ENCODE data around the gene CRNKL1. TPM values are rescaled to one million over a fixed set of nuclear protein-coding genes. Genes with fewer than 3 reads are reported as not detected.

The CRNKL1 gene
- total and polyA plus RNA-seq, 8 donors: 7.3 to 43.2 (median 18.3) TPM

DNA sequence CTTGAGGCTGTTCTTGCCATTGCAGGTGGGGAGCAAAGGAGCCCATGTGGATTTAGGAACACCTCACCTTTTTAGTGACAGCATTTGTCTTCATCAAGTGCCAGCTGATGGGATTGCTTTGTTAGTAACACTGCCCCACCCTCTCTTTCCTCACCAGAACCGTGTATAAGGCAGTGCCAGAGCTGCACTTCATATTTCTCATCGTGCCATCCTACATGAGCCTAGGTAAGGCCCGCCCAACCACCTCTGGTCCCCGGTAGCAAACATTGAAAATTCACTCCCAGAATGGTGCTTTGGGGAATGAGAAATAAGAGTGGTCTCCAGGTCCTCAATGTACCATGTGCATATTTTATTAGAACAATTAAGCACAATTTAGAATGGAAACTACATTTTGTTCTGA lies 22.8 kb upstream of the CRNKL1 start:
- H3K4me3 ChIP-seq: no peak overlapping the region
- no peaks in the 10 kb centered on the region for H3K9me3 ChIP-seq
- no peak for DNase-seq
- WGBS, 5 donors: 77 to 87% (median 83%) methylated on average over 4 of the region's 4 CpGs
- H3K4me1 ChIP-seq: peaks cover 0 to 7% (median 0%) of the 10 kb centered on the region in 4 donors
- intact Hi-C loops (cut with DNase I; ENCODE audit: low total_unique reads): no loop called here
- no peak overlapping the region for H3K27ac ChIP-seq
- TF ChIP-seq EP300 (IDR thresholded peaks at IDR 0.05) (no peak), POLR2AphosphoS5 (IDR thresholded peaks at IDR 0.05) (no peak), POLR2A (IDR thresholded peaks at IDR 0.05) (no peak)
- TF ChIP-seq, protein P1, sequence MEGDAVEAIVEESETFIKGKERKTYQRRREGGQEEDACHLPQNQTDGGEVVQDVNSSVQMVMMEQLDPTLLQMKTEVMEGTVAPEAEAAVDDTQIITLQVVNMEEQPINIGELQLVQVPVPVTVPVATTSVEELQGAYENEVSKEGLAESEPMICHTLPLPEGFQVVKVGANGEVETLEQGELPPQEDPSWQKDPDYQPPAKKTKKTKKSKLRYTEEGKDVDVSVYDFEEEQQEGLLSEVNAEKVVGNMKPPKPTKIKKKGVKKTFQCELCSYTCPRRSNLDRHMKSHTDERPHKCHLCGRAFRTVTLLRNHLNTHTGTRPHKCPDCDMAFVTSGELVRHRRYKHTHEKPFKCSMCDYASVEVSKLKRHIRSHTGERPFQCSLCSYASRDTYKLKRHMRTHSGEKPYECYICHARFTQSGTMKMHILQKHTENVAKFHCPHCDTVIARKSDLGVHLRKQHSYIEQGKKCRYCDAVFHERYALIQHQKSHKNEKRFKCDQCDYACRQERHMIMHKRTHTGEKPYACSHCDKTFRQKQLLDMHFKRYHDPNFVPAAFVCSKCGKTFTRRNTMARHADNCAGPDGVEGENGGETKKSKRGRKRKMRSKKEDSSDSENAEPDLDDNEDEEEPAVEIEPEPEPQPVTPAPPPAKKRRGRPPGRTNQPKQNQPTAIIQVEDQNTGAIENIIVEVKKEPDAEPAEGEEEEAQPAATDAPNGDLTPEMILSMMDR (IDR thresholded peaks at IDR 0.05): no peak
- peaks cover 0 to 18% (median 0%) of the 10 kb centered on the region in 3 donors for H3K27me3 ChIP-seq
- no peaks in the 10 kb centered on the region for H3K36me3 ChIP-seq

DNA sequence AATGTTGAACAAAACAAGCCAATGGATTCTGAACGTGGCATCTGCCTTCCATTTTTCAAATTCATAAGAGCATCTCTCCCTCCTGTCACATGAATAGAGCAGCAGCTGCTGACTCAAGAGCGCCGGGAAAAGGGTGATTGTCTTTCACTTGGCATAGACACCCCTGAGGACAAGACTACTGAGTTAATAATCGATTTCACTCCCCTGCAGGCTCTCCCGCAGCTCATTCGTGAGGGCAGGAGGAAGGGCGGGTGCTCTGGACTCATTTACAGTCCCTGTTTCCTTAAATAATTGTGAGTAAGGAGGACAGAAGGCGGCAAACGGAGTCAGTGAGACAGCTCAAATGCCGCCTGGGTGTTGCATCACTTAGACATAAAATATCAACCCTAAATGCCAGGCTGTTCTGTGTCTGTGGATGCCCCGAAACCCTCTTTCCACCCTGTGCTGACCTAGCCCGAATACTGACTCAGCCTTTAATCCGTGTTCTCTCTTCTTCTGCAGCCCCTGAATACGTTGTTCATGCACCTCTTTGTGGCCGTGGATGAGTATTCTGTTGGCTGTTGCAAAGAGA lies 21.6 kb upstream of the CRNKL1 start:
- H3K27ac ChIP-seq: no peak overlapping the region
- H3K4me1 ChIP-seq: peaks cover 0 to under 1% (median 0%) of the 10 kb centered on the region in 4 donors
- H3K9me3 ChIP-seq: no peaks in the 10 kb centered on the region
- no peak for DNase-seq
- 52 to 65% (median 58%) methylated on average over 15 of the region's 15 CpGs for WGBS, 5 donors
- H3K27me3 ChIP-seq: peaks cover 0 to 18% (median 0%) of the 10 kb centered on the region in 3 donors
- intact Hi-C loops (cut with DNase I; ENCODE audit: low total_unique reads): no loop called here
- no peak for TF ChIP-seq POLR2AphosphoS5 (IDR thresholded peaks at IDR 0.05)
- TF ChIP-seq POLR2A (IDR thresholded peaks at IDR 0.05): no peak
- TF ChIP-seq EP300 (IDR thresholded peaks at IDR 0.05): no peak
- TF ChIP-seq, protein P1 (IDR thresholded peaks at IDR 0.05): no peak
- no peak overlapping the region for H3K4me3 ChIP-seq
- H3K36me3 ChIP-seq: no peaks in the 10 kb centered on the region

DNA sequence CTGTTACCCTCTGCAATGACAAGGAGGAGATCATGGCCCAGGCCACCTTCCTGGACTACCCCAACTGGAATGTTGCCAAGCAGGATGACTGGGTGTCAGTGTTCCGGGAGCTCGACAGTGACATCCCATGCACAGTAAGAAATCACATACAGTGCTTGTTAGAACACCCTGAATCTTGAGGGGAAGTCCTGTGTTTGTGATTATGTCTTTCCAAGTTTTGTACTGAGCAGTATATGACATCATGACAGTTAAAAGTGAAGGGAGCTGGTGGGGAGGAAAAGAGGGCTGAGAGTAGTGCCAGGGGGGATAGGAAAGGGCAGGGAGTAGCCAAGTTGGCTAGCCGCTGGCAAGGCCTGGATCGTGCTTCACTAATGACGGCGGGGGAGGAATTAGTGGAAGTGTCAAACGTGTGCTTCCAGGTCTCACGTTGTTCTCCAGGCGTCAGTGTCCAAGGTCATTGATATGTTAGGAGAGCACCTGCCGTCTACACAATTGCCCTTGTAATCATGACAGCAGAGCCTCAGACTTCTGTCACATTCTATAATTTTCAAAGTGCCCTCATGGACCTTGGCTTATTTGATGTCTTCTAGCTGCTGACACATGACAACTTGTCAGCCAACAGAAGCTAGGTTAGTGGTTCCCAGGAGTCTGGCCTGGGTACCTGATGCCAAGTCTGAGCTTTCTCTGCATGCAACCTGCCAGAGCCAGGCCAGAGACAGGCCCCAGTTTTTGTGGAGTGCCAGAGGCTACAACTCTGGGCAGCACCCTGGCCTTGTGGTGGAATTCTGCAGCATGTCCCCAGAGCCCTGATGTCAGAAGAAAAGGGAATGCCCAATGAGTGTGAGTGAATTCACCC lies 18.8 kb upstream of the CRNKL1 start:
- Histone ChIP-seq H3K4me1 (no peaks in the 10 kb centered on the region), H3K27ac (no peak overlapping the region), H3K27me3 (peaks cover 0 to 15% (median 0%) of the 10 kb centered on the region in 3 donors), H3K36me3 (no peaks in the 10 kb centered on the region), H3K4me3 (no peak overlapping the region), H3K9me3 (no peaks in the 10 kb centered on the region)
- TF ChIP-seq, protein P1 (IDR thresholded peaks at IDR 0.05): no peak
- TF ChIP-seq POLR2AphosphoS5 (IDR thresholded peaks at IDR 0.05) (no peak), POLR2A (IDR thresholded peaks at IDR 0.05) (no peak), EP300 (IDR thresholded peaks at IDR 0.05) (no peak)
- intact Hi-C loops (cut with DNase I; ENCODE audit: low total_unique reads): no loop called here
- DNase-seq: no peak
- WGBS, 5 donors: 54 to 68% (median 62%) methylated on average over 10 of the region's 10 CpGs

DNA sequence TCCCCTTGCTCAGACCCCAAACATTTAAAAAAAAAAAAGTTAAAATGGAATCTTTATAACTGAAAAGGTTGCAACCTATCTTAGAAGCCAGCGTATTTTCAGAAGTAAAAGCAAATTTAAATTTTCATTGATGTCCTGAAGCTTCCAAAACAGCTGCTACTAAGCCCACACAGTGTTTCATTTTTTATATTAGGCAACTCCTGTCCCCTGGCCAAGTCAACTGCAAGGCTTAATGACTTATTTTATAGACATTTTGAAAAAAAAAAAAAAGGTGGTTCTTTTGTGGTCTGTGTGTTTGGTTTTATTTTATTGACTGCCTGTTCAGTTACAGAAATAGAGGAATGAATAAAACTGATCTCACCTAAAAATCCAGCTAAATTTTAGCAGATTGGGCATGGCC lies 13.1 kb upstream of the CRNKL1 start:
- intact Hi-C loops (cut with DNase I; ENCODE audit: low total_unique reads): no loop called here
- Histone ChIP-seq H3K36me3 (no peaks in the 10 kb centered on the region), H3K27me3 (peaks cover 0 to 6% (median 0%) of the 10 kb centered on the region in 3 donors), H3K4me1 (no peaks in the 10 kb centered on the region), H3K4me3 (no peak overlapping the region), H3K9me3 (no peaks in the 10 kb centered on the region), H3K27ac (no peak overlapping the region)
- DNase-seq: no peak
- TF ChIP-seq POLR2A (IDR thresholded peaks at IDR 0.05): no peak
- TF ChIP-seq EP300 (IDR thresholded peaks at IDR 0.05): no peak
- TF ChIP-seq POLR2AphosphoS5 (IDR thresholded peaks at IDR 0.05): no peak
- TF ChIP-seq, protein P1 (IDR thresholded peaks at IDR 0.05): no peak
- WGBS, 5 donors: 74 to 82% (median 81%) methylated on average over 1 of the region's 1 CpG

All from stomach (tissue), 9 donors.